HG02678 (cell line): ENCODE data around the gene MICAL2.

Source experiments
- ATAC-seq: cut with Tn5 transposase; IDR thresholded peaks from one replicate; pipeline ENCODE4 v1.9.1; 2021; ENCODE audit warnings: mild to moderate bottlenecking, moderate library complexity; ENCODE audit not compliant: unreplicated experiment

MICAL2 gene

GRCh38 chr11:12269104-12269441 is 158.7 kb downstream of the MICAL2 start:
- ATAC-seq: no peak

GRCh38 chr11:12269446-12270214 is 159.2 kb downstream of the MICAL2 start:
- ATAC-seq: no peak

- no peak for ATAC-seq
Measured at GRCh38 chr11:12270215-12270797, 159.9 kb downstream of the MICAL2 start.

- no peak for ATAC-seq
Measured at GRCh38 chr11:12270817-12271216, 160.4 kb downstream of the MICAL2 start.

GRCh38 chr11:12271241-12271640 is 160.9 kb downstream of the MICAL2 start:
- ATAC-seq: no peak

- ATAC-seq: no peak
Measured at GRCh38 chr11:12271826-12272366, 161.5 kb downstream of the MICAL2 start.

GRCh38 chr11:12272821-12273617 is 162.6 kb downstream of the MICAL2 start:
- no peak for ATAC-seq

GRCh38 chr11:12273618-12273995 is 163.2 kb downstream of the MICAL2 start:
- ATAC-seq: no peak

GRCh38 chr11:12274056-12274455 is 163.7 kb downstream of the MICAL2 start:
- no peak for ATAC-seq

GRCh38 chr11:12274558-12275197 is 164.3 kb downstream of the MICAL2 start:
- ATAC-seq: no peak

GRCh38 chr11:12275818-12276217 is 165.4 kb downstream of the MICAL2 start:
- no peak for ATAC-seq

GRCh38 chr11:12276356-12276755 is 166.0 kb downstream of the MICAL2 start:
- ATAC-seq: no peak

GRCh38 chr11:12276831-12277475 is 166.6 kb downstream of the MICAL2 start:
- no peak for ATAC-seq

GRCh38 chr11:12278766-12279671 is 168.6 kb downstream of the MICAL2 start:
- no peak for ATAC-seq

GRCh38 chr11:12279672-12280108 is 169.3 kb downstream of the MICAL2 start:
- ATAC-seq: no peak

- no peak for ATAC-seq
Measured at GRCh38 chr11:12280199-12280837, 169.9 kb downstream of the MICAL2 start.

- ATAC-seq: no peak
Measured at GRCh38 chr11:12280838-12281565, 170.6 kb downstream of the MICAL2 start.
